GM19395 (cell line): Measurements from ENCODE around the gene C22orf31.

ENCODE experiments used
- ATAC-seq: cut with Tn5 transposase; IDR thresholded peaks from one replicate; pipeline ENCODE4 v1.9.1; 2021; ENCODE audit warnings: mild to moderate bottlenecking, moderate library complexity; ENCODE audit not compliant: unreplicated experiment

The C22orf31 gene

GRCh38 chr22:29081517-29082236 is 20.0 kb upstream of the C22orf31 start:
- no peak for ATAC-seq

DNA sequence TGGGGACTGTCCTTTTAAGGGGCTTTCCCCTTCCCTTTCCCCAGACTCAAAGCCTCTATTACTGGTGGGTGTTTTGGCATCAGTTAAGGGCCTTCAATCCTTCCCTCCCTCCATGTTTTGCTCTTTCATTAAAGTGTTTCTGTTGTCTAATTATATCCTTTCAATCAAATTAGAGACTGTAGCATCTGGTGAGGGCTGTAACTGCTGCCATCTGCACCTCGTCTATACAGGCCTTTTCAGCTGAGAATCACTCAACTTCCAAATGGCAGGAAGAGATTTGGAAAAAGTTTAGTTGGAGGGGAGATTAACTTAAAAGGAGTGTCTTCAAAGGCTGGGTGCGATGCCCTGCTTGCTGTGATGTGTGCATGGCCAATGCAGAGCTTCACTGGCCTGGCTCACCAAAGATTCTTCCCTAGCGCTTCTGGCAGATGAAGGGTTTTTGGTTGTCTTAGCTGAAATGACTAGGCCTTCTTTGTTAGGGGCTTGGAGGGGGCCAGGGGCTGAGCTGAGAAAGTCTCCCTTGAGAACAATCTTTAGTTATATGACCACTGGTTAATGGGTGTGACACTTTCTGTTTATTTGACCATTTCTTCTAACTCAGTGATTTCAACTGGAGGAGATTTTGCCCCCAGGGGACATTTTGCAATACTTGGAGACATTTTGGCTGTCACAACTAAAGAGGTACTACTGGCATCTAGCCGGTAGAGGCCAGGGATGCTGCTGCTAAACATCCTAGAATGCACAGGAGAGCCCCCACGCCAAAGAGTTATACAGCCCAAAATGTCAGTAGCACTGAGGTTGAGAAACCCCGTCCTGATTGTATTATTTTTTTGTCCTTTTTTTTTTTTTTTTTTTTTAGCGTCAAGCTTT is 18.7 kb upstream of the C22orf31 start:
- ATAC-seq, result no peak

- no peak for ATAC-seq
Measured at GRCh38 chr22:29079218-29079901, 17.7 kb upstream of the C22orf31 start.

DNA sequence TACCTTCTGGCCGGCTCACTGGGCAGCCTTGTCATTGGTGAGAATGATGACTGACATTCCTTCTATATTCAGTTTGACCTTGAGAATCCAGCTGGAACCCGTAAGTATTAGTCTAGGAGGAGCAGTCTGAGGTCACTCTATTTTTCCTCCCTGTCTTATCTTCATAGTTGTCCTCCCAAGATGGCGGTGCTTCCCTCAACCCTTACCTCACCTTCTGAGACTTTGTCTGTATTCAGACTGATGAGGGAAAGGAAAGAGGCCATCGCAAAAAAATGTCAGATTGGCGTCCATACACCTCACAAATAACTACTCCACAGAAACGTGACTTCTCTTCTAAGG is 17.2 kb upstream of the C22orf31 start:
- ATAC-seq, result no peak

DNA sequence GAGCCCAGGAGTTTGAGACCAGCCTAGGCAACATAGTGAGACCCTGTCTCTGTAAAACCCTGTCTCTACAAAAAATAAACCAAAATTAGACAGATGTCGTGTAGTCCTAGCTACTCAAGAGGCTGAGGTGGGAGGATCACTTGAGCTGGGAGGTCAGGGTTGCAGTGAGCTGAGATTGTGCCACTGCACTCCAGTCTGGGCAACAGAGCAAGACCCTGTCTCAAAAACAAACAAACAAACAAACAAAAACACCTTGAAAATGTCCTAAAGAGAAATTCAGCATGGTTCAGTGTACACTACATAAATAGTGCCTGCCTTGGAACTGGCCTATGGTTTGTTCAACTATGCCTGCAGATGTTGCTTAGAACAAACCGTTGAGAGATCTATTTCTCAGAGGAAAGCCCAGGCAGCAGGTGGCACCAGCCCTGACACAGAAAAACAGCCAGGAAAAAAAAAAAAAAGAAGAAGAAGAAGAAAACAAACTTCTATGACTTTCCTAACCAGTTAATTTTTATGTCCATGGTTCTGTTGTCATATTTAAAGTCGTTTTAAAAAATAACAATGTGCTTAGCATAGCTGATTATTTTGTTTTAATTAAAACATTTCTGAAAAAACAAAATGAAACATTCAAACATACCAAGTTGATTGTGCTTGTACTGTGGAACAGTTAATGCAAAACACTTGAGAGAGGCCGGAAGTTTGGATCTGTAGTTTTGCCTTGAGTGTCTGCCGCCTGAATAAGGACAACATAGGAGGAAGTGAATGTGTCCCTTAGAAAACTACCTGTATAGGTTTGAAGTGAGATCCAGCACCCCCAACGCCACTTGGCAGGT is 16.6 kb upstream of the C22orf31 start:
- ATAC-seq, result no peak

GRCh38 chr22:29074276-29074772 is 12.7 kb upstream of the C22orf31 start:
- no peak for ATAC-seq

DNA sequence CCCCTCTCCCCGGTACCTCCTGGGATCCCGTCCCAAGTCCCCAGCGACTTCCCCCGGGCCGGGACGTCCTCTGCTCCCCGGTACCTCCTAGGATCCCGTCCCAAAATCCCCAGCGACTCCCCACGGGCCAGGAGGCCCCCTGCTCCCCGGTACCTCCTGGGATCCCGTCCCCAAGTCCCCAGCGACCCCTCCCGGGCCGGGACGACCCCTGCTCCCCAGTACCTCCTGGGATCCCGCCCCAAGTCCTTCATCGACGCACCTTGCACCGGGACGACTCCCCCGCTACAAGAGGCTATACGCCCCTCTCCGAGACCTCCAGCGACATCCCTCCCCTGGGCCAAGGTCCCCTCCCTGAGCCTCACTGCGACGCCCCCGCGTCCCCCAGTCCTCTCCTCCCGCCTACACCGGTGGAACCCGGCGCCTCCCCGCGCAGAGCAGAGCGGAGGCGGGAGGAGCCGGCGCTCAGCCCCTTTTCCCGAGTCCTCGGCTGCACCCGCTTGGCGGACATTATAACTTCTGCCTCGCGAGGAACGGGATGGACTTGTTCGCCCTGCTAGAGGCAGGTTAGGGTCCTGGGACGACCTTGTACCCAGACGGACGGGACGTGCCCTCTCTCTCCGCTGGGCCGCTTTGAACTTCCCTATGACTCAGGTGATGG is 12.1 kb upstream of the C22orf31 start:
- no peak for ATAC-seq

GRCh38 chr22:29072979-29073617 is 11.5 kb upstream of the C22orf31 start, which contains the start of gene KREMEN1:
KREMEN1 (plus strand) TSS chr22:29073035; CDS start chr22:29073131, 96 bp downstream.
- no peak for ATAC-seq

- peak; percentile 81 for ATAC-seq
Measured at GRCh38 chr22:29072193-29072978, 10.8 kb upstream of the C22orf31 start.

DNA sequence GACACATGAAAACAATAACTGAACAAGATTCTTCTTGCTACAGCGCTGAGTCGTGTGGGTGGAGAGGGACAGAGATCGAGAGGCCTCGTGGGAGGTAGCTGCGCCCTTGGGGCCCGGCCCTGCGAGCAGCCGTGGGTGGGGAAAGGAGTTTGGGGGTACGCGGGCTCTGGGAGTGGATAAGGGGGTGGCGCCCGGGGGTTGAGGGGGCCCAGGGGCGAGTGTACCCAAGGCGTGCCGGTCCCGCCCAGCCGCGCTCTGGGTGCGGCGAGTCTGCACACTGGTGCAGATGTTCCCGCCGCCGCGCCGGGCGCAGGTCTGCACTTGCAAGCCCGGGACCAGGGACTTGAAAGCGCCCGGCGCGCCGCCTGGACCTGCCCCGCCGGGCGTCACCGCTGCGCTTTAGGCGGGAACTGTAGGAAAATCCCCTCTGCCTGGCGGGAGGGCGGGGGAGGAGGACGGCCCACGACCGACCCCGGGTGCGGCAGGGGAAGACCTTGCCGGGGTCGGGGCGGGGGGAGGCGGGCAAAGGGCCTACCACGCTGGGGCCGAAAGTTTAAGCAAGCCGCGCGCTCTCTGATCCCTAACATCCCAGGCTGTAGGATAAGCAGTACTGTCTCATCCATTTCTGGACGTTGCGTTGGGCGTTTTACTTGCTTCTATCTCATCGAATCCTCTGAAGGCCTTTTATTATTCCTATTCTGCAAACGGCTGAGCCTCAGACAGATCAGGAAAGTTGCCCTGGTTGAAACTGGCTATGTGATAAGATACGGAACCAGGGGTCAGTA is 9.8 kb upstream of the C22orf31 start:
- no peak for ATAC-seq

GRCh38 chr22:29070490-29070889 is 8.9 kb upstream of the C22orf31 start:
- no peak for ATAC-seq

DNA sequence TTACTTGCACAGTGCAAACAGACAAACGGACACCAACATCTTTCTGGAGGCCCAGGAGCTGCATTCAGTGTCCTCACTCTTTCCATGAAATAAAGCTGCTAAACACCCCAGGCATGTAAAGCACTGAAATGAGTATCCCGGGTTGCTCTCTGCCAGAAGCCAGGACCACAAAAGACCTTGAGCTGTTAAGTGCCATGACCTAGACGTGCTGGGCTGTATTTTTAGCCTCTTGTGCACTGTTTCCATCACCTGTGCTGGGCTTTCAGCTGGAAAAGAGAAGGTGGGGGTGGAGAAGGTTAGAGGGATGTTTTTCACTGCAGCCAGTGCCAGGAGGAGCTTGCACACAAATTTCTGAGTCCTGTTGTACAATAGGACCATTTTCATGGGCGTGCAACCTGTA is 7.8 kb upstream of the C22orf31 start:
- ATAC-seq, result no peak

DNA sequence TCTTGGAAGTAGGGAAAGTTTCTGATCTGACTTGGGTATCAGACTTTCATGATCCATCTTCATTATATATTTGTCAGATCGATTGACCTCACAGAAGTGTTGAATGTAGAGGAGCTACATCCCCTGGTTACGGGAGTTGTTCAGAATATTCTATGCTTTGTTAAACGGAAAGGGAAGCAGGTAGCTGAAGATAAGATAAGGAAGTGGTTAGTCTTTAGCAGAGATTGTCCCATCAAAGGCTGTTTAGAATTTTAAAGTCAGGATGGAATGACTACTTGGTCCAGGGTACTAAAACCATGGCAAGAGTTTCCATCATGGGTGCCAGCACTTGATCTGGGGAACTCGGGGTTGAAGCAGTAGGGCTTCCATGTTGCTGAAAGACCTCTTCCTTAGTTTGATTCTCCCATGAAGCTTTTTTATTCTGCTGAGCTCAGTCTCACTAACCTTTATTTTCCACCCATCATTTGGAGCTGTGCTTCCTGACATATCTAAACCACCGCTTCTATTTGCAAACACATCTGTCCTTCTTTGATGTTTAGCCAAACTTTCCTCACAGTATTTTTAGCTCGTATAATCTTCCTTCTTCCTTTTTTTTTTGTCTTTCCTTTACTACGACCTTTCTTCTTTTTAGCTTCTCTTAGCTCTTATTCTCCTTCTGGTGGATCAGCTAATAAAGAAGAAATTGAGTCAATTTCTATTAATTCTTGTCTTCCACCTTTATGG is 4.0 kb upstream of the C22orf31 start:
- ATAC-seq, result no peak

- no peak for ATAC-seq
Measured at GRCh38 chr22:29062286-29062821, 723 bp upstream of the C22orf31 start.

GRCh38 chr22:29060931-29061330 is 700 bp downstream of the C22orf31 start:
- no peak for ATAC-seq

- ATAC-seq, result no peak
Measured at GRCh38 chr22:29060251-29060869, 1.3 kb downstream of the C22orf31 start.

DNA sequence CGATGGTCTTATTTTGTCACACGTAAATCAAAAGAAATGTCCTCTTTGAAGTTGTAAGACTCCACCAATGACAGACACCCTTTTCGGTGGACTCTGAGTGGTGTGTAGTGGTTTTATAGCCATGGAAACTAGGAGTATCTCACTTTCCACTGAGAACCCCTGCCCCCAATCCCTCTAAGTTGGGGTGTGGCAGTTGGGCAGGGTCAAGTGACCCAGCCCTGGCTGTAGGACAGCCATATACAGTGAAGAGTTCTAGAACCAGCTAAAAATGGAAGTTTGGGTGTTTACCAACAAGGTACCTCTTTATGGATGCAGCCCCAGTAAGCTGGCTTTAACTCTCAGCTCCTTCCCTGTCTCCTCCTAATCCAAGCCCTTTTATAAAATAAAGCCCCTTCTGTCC is 5.2 kb downstream of the C22orf31 start:
- ATAC-seq, result no peak
